Measurements from ENCODE around the gene MRPL20.

DNA sequence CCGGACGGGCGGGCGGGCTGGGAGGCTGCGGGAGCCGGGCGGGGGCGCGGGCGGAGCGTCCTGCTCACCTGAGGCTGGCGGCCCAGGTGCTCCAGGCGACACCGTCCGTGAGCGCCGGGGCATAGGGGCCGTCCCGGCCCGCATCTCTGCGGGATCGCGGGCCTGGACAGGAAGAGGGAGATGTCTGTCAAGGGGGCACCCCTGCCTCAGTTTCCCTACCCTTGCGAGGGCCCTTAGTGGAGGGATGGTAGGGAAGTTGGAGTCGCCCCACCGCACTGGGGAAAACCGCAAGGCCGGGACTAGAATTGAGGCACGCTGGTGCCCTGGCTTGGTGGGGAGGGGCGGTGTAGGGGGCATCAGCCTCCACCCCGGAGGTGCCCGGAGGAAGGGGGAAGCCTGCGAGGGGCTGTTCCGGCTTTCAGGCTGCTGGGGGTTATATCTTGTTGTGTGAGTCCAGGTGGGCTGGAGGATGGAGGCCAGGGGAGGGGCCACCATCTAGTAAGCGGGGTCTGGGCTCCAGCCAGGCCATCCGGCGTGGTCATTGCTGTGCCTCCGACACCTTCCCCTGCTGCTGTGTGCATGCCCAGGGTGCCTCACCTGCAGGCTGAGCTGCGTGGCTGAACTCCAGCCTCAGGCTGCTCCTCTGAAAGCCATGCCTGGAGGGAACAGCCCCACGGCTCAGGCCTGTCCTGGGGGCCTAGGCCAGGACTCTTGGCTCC is 29.0 kb upstream of the MRPL20 start:
- TF ChIP-seq YY1 (IDR thresholded peaks at IDR 0.05; ENCODE audit: low read depth) (no peak), EGR1 (IDR thresholded peaks at IDR 0.05) (no peak), RAD21 (IDR thresholded peaks at IDR 0.05; ENCODE audit: low read depth) (no peak), TAF1 (IDR thresholded peaks at IDR 0.05; ENCODE audit: low read depth) (no peak), TCF12 (IDR thresholded peaks at IDR 0.05; ENCODE audit: low read depth) (no peak), CREB1 (IDR thresholded peaks at IDR 0.05; ENCODE audit: low read depth) (no peak)
- TF ChIP-seq, protein P1, sequence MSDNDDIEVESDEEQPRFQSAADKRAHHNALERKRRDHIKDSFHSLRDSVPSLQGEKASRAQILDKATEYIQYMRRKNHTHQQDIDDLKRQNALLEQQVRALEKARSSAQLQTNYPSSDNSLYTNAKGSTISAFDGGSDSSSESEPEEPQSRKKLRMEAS (IDR thresholded peaks at IDR 0.05) = no peak
- TF ChIP-seq, protein P2, sequence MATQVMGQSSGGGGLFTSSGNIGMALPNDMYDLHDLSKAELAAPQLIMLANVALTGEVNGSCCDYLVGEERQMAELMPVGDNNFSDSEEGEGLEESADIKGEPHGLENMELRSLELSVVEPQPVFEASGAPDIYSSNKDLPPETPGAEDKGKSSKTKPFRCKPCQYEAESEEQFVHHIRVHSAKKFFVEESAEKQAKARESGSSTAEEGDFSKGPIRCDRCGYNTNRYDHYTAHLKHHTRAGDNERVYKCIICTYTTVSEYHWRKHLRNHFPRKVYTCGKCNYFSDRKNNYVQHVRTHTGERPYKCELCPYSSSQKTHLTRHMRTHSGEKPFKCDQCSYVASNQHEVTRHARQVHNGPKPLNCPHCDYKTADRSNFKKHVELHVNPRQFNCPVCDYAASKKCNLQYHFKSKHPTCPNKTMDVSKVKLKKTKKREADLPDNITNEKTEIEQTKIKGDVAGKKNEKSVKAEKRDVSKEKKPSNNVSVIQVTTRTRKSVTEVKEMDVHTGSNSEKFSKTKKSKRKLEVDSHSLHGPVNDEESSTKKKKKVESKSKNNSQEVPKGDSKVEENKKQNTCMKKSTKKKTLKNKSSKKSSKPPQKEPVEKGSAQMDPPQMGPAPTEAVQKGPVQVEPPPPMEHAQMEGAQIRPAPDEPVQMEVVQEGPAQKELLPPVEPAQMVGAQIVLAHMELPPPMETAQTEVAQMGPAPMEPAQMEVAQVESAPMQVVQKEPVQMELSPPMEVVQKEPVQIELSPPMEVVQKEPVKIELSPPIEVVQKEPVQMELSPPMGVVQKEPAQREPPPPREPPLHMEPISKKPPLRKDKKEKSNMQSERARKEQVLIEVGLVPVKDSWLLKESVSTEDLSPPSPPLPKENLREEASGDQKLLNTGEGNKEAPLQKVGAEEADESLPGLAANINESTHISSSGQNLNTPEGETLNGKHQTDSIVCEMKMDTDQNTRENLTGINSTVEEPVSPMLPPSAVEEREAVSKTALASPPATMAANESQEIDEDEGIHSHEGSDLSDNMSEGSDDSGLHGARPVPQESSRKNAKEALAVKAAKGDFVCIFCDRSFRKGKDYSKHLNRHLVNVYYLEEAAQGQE (IDR thresholded peaks at IDR 0.05; ENCODE audit: low read depth) = no peak

All from Ishikawa (cell line).